HEK293 (cell line): ENCODE measurements around the gene DLGAP4.

Source experiments
- CTCF ChIA-PET: fragments of 350-600 bp; formaldehyde crosslinking; extraction: SDS; loops from one replicate; lab custom pipeline; 2021; ENCODE audit warnings: antibody characterized with exemption; lab: Yijun Ruan, JAX
- POLR2A ChIA-PET: fragments of 300-600 bp; formaldehyde crosslinking; extraction: SDS; loops from one replicate; lab custom pipeline; 2020; ENCODE audit warnings: antibody characterized with exemption, inconsistent platforms; lab: Yijun Ruan, JAX
- H3K27ac ChIP-seq: fragments of 200-500 bp; sonication (Bioruptor generic); 2 replicates; pipeline ENCODE4 v1.5.1; 2014; ENCODE audit warnings: low read depth, low read length, control low read depth, inconsistent platforms; ENCODE audit errors: extremely low read depth
- H3K36me3 ChIP-seq, 2 experiments: fragments of 200-500 bp in 1 of 2; sonication (Bioruptor generic) in 1 of 2; 1 replicate in 1 of 2; 2 replicates in 1 of 2; pipeline ENCODE4 v1.5.1; 2014 to 2017; ENCODE audit warnings: inconsistent platforms in 2 of 2, low read length in 2 of 2; ENCODE audit not compliant: control insufficient read depth in 2 of 2, insufficient read depth in 1 of 2
- H3K4me1 ChIP-seq: fragments of 200-500 bp; sonication (Bioruptor generic); 2 replicates; pipeline ENCODE4 v1.5.1; 2014; ENCODE audit warnings: mild to moderate bottlenecking, low read length, inconsistent platforms; ENCODE audit not compliant: control insufficient read depth, insufficient read depth
- H3K4me3 ChIP-seq: 2 replicates; pipeline ENCODE4 v1.5.1; 2011; ENCODE audit warnings: low read depth, mild to moderate bottlenecking, control low read depth, low read length, moderate library complexity
- H3K9me3 ChIP-seq: fragments of 200-500 bp; sonication (Bioruptor generic); 2 replicates; pipeline ENCODE4 v1.5.1; 2014; ENCODE audit warnings: low read depth, low read length, inconsistent platforms; ENCODE audit not compliant: control insufficient read depth, insufficient read depth
- BCL11B ChIP-seq: fragments of 450-650 bp; formaldehyde crosslinking; IDR thresholded peaks from 2 replicates; pipeline ENCODE4 v1.5.1; 2016; ENCODE audit warnings: low read depth, missing biosample characterization, missing genetic modification characterization
- EGR2 ChIP-seq: fragments of 450-650 bp; formaldehyde crosslinking; IDR thresholded peaks from 2 replicates; pipeline ENCODE4 v1.5.1; 2016; ENCODE audit warnings: low read depth, missing biosample characterization, missing genetic modification characterization
- FEZF1 ChIP-seq: fragments of 450-650 bp; formaldehyde crosslinking; IDR thresholded peaks from 2 replicates; pipeline ENCODE4 v1.5.1; 2016; ENCODE audit warnings: missing biosample characterization, missing genetic modification characterization
- KLF8 ChIP-seq: fragments of 450-650 bp; formaldehyde crosslinking; IDR thresholded peaks from 2 replicates; pipeline ENCODE4 v1.5.1; 2016; ENCODE audit warnings: missing biosample characterization, missing genetic modification characterization
- ZBTB1 ChIP-seq: fragments of 450-650 bp; formaldehyde crosslinking; IDR thresholded peaks from 2 replicates; pipeline ENCODE4 v1.5.1; 2016; ENCODE audit warnings: missing biosample characterization, missing genetic modification characterization
- ZFHX2 ChIP-seq: fragments of 450-650 bp; formaldehyde crosslinking; conservative IDR thresholded peaks from 2 replicates; pipeline ENCODE4 v1.5.1; 2016; ENCODE audit warnings: missing biosample characterization, missing genetic modification characterization
- ZIC2 ChIP-seq: fragments of 450-650 bp; formaldehyde crosslinking; IDR thresholded peaks from 2 replicates; pipeline ENCODE4 v1.5.1; 2016; ENCODE audit warnings: missing biosample characterization, missing genetic modification characterization
- ZNF112 ChIP-seq: fragments of 450-650 bp; formaldehyde crosslinking; IDR thresholded peaks from 2 replicates; pipeline ENCODE4 v1.5.0; 2017; ENCODE audit warnings: missing biosample characterization, missing genetic modification characterization
- ZNF133 ChIP-seq: fragments of 450-650 bp; formaldehyde crosslinking; IDR thresholded peaks from 2 replicates; pipeline ENCODE4 v1.5.1; 2016; ENCODE audit warnings: missing biosample characterization, missing genetic modification characterization
- ZNF146 ChIP-seq: fragments of 450-650 bp; formaldehyde crosslinking; IDR thresholded peaks from 2 replicates; pipeline ENCODE4 v1.5.1; 2016; ENCODE audit warnings: missing biosample characterization, missing genetic modification characterization
- ZNF2 ChIP-seq: fragments of 450-650 bp; formaldehyde crosslinking; IDR thresholded peaks from 2 replicates; pipeline ENCODE4 v1.5.1; 2016; ENCODE audit warnings: missing biosample characterization, missing genetic modification characterization
- ZNF211 ChIP-seq: fragments of 450-650 bp; formaldehyde crosslinking; IDR thresholded peaks from 2 replicates; pipeline ENCODE4 v1.5.1; 2016; ENCODE audit warnings: low read depth, missing biosample characterization, missing genetic modification characterization
- ZNF324 ChIP-seq: fragments of 450-650 bp; formaldehyde crosslinking; IDR thresholded peaks from 2 replicates; pipeline ENCODE4 v1.5.1; 2016; ENCODE audit warnings: missing biosample characterization, missing genetic modification characterization
- ZNF350 ChIP-seq: fragments of 450-650 bp; formaldehyde crosslinking; IDR thresholded peaks from 2 replicates; pipeline ENCODE4 v1.5.0; 2017; ENCODE audit warnings: missing biosample characterization, mild to moderate bottlenecking, missing genetic modification characterization
- ZNF473 ChIP-seq: fragments of 450-650 bp; formaldehyde crosslinking; IDR thresholded peaks from 2 replicates; pipeline ENCODE4 v1.5.1; 2017; ENCODE audit warnings: missing biosample characterization, missing genetic modification characterization
- ZNF501 ChIP-seq: fragments of 450-650 bp; formaldehyde crosslinking; IDR thresholded peaks from 2 replicates; pipeline ENCODE4 v1.5.1; 2016; ENCODE audit warnings: missing biosample characterization, missing genetic modification characterization
- ZNF596 ChIP-seq: fragments of 450-650 bp; IDR thresholded peaks from 2 replicates; pipeline ENCODE4 v1.5.0; 2018; ENCODE audit warnings: missing biosample characterization, mild to moderate bottlenecking, missing genetic modification characterization, moderate library complexity
- ZNF677 ChIP-seq: fragments of 450-650 bp; IDR thresholded peaks from 2 replicates; pipeline ENCODE4 v1.5.0; 2018; ENCODE audit warnings: missing biosample characterization, mild to moderate bottlenecking, missing genetic modification characterization, moderate library complexity
- TF ChIP-seq, protein P1 (sequence below): fragments of 450-650 bp; IDR thresholded peaks from 2 replicates; pipeline ENCODE4 v1.5.1; 2018; ENCODE audit warnings: missing biosample characterization, mild to moderate bottlenecking, missing genetic modification characterization
- TF ChIP-seq, protein P2 (sequence below): fragments of 450-650 bp; formaldehyde crosslinking; IDR thresholded peaks from 2 replicates; pipeline ENCODE4 v1.5.1; 2016; ENCODE audit warnings: missing biosample characterization, missing genetic modification characterization
- TF ChIP-seq, protein P3 (sequence below): fragments of 450-650 bp; formaldehyde crosslinking; IDR thresholded peaks from 2 replicates; pipeline ENCODE4 v1.5.1; 2016; ENCODE audit warnings: missing biosample characterization, missing genetic modification characterization
- TF ChIP-seq, protein P4 (sequence below): fragments of 450-650 bp; formaldehyde crosslinking; IDR thresholded peaks from 2 replicates; pipeline ENCODE4 v1.5.1; 2016; ENCODE audit warnings: missing biosample characterization, missing genetic modification characterization
- TF ChIP-seq, protein P5 (sequence below): fragments of 450-650 bp; formaldehyde crosslinking; IDR thresholded peaks from 2 replicates; pipeline ENCODE4 v1.5.1; 2017; ENCODE audit warnings: missing biosample characterization, missing genetic modification characterization
- TF ChIP-seq, protein P6 (sequence below): fragments of 450-650 bp; formaldehyde crosslinking; IDR thresholded peaks from 2 replicates; pipeline ENCODE4 v1.5.1; 2016; ENCODE audit warnings: missing biosample characterization, missing genetic modification characterization

DLGAP4 gene

DNA sequence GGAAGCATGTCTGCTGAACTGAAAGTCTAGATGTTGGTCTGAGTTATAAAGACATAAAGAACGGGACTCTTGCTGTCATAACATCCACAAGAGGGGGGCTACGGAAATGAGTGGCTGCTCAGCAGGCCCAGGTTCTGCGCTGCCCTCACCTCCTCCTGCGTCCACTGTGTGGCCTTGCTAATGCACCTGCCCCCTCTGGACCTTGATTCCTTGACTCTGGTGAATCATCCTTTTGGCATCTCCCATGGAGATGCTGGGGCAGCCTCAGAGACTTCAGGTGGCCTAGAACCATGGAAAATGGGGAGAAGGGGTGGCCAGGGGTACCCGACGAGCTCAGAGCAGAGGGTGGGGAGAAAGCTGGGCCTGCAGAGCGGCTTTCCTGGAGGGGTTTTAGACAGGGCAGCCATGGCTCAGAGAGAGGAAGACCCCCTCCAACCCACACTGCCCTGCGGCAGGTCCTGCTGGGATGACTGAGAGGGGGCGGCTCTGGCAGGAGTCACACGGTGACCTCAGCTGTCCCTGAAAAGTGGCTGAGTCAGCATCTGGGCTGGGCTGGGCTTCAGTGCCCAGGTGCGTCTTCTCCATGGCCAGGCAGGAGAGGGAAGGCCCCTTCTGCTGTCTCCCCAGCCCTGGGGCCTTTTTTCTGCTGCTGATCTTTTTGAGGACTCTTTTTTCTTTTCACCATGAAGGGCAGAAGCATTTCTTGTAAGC lies 46.9 kb downstream of the DLGAP4 start:
- CTCF ChIA-PET: interaction anchor here (0.6 to 0.7 kb wide), 3 partner anchors 37 to 205 kb away, joined by 3 to 4 read pairs (median 3); no protein-coding TSS in a partner anchor
- TF ChIP-seq KLF8: no peak
- peak; percentile 24; the same call in 1 of the 2 replicates for TF ChIP-seq ZFHX2 (tag by site-specific recombination)
- no peak for TF ChIP-seq ZNF2 (tag by site-specific recombination)
- peak; percentile 44; the same call in 1 of the 2 replicates for TF ChIP-seq ZIC2
- no peak for TF ChIP-seq ZNF133 (tag by site-specific recombination)
- TF ChIP-seq, protein P1, sequence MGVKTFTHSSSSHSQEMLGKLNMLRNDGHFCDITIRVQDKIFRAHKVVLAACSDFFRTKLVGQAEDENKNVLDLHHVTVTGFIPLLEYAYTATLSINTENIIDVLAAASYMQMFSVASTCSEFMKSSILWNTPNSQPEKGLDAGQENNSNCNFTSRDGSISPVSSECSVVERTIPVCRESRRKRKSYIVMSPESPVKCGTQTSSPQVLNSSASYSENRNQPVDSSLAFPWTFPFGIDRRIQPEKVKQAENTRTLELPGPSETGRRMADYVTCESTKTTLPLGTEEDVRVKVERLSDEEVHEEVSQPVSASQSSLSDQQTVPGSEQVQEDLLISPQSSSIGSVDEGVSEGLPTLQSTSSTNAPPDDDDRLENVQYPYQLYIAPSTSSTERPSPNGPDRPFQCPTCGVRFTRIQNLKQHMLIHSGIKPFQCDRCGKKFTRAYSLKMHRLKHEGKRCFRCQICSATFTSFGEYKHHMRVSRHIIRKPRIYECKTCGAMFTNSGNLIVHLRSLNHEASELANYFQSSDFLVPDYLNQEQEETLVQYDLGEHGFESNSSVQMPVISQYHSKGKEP (tag by site-specific recombination): no peak
- no peak for TF ChIP-seq ZNF211
- TF ChIP-seq ZNF501: no peak
- 0 out of 2 replicates have a peak, but pooled peaks have one; percentile 19 for TF ChIP-seq EGR2 (tag by site-specific recombination)
- TF ChIP-seq ZNF112 (tag by site-specific recombination): no peak
- H3K36me3 ChIP-seq: no peaks in the 10 kb centered on the region
- H3K9me3 ChIP-seq: no peaks in the 10 kb centered on the region
- no peak overlapping the region for H3K27ac ChIP-seq
- H3K4me3 ChIP-seq: no peak overlapping the region
- POLR2A ChIA-PET: no interaction called here
- H3K4me1 ChIP-seq: no peaks in the 10 kb centered on the region

DNA sequence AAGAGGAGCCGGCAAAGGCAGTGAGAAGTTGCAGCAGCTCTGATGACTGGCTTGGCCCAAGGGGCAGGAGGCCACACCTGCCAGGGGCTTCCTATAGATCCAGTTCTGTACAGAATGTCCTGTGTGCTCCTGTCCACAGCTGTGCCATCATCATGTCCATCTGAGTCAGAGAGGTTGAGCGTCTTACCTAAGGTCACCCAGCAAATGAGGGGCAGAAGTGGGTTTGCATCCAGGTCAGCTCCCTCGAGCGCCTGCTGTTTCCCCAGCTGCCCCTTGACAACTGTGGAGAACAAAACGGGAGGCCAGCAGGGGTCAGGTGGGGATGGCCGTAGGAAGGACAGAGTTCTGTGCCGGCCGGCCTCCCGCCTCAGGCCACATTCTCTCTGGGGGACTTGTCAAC lies 47.6 kb downstream of the DLGAP4 start:
- POLR2A ChIA-PET: no interaction called here

More for the DNA sequence above, 47.6 kb downstream of the DLGAP4 start:
- no peak overlapping the region for H3K27ac ChIP-seq
- H3K4me3 ChIP-seq: no peak overlapping the region
- H3K4me1 ChIP-seq: no peaks in the 10 kb centered on the region
- no peaks in the 10 kb centered on the region for H3K36me3 ChIP-seq
- CTCF ChIA-PET: interaction anchor here (0.7 kb wide), 1 partner anchor 37 kb away, joined by 3 read pairs; no protein-coding TSS in a partner anchor
- TF ChIP-seq, protein P2, sequence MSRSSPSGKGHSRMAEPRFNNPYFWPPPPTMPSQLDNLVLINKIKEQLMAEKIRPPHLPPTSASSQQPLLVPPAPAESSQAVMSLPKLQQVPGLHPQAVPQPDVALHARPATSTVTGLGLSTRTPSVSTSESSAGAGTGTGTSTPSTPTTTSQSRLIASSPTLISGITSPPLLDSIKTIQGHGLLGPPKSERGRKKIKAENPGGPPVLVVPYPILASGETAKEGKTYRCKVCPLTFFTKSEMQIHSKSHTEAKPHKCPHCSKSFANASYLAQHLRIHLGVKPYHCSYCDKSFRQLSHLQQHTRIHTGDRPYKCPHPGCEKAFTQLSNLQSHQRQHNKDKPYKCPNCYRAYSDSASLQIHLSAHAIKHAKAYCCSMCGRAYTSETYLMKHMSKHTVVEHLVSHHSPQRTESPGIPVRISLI (tag by site-specific recombination): no peak
- TF ChIP-seq ZNF146 (tag by site-specific recombination): no peak
- TF ChIP-seq ZBTB1 (tag by site-specific recombination): no peak
- no peak for TF ChIP-seq FEZF1 (tag by site-specific recombination)
- TF ChIP-seq, protein P3, sequence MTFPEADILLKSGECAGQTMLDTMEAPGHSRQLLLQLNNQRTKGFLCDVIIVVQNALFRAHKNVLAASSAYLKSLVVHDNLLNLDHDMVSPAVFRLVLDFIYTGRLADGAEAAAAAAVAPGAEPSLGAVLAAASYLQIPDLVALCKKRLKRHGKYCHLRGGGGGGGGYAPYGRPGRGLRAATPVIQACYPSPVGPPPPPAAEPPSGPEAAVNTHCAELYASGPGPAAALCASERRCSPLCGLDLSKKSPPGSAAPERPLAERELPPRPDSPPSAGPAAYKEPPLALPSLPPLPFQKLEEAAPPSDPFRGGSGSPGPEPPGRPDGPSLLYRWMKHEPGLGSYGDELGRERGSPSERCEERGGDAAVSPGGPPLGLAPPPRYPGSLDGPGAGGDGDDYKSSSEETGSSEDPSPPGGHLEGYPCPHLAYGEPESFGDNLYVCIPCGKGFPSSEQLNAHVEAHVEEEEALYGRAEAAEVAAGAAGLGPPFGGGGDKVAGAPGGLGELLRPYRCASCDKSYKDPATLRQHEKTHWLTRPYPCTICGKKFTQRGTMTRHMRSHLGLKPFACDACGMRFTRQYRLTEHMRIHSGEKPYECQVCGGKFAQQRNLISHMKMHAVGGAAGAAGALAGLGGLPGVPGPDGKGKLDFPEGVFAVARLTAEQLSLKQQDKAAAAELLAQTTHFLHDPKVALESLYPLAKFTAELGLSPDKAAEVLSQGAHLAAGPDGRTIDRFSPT (tag by site-specific recombination): no peak
- TF ChIP-seq, protein P4, sequence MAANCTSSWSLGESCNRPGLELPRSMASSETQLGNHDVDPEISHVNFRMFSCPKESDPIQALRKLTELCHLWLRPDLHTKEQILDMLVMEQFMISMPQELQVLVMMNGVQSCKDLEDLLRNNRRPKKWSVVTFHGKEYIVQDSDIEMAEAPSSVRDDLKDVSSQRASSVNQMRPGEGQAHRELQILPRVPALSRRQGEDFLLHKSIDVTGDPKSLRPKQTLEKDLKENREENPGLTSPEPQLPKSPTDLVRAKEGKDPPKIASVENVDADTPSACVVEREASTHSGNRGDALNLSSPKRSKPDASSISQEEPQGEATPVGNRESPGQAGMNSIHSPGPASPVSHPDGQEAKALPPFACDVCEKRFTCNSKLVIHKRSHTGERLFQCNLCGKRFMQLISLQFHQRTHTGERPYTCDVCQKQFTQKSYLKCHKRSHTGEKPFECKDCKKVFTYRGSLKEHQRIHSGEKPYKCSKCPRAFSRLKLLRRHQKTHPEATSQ (tag by site-specific recombination): no peak
- no peak for TF ChIP-seq ZNF596 (tag by site-specific recombination)
- TF ChIP-seq ZNF211: no peak
- no peak for TF ChIP-seq ZNF473 (tag by site-specific recombination)
- TF ChIP-seq, protein P5, sequence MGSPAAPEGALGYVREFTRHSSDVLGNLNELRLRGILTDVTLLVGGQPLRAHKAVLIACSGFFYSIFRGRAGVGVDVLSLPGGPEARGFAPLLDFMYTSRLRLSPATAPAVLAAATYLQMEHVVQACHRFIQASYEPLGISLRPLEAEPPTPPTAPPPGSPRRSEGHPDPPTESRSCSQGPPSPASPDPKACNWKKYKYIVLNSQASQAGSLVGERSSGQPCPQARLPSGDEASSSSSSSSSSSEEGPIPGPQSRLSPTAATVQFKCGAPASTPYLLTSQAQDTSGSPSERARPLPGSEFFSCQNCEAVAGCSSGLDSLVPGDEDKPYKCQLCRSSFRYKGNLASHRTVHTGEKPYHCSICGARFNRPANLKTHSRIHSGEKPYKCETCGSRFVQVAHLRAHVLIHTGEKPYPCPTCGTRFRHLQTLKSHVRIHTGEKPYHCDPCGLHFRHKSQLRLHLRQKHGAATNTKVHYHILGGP: no peak
- TF ChIP-seq ZNF677 (tag by site-specific recombination): no peak
- no peak for TF ChIP-seq EGR2 (tag by site-specific recombination)
- no peak for TF ChIP-seq ZNF2 (tag by site-specific recombination)
- no peak for TF ChIP-seq ZNF324 (tag by site-specific recombination)
- TF ChIP-seq ZNF350 (tag by site-specific recombination): no peak
- TF ChIP-seq, protein P6, sequence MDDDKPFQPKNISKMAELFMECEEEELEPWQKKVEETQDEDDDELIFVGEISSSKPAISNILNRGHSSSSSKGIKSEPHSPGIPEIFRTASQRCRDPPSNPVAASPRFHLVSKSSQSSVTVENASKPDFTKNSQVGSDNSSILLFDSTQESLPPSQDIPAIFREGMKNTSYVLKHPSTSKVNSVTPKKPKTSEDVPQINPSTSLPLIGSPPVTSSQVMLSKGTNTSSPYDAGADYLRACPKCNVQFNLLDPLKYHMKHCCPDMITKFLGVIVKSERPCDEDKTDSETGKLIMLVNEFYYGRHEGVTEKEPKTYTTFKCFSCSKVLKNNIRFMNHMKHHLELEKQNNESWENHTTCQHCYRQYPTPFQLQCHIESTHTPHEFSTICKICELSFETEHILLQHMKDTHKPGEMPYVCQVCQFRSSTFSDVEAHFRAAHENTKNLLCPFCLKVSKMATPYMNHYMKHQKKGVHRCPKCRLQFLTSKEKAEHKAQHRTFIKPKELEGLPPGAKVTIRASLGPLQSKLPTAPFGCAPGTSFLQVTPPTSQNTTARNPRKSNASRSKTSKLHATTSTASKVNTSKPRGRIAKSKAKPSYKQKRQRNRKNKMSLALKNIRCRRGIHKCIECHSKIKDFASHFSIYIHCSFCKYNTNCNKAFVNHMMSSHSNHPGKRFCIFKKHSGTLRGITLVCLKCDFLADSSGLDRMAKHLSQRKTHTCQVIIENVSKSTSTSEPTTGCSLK (tag by site-specific recombination): no peak
- TF ChIP-seq BCL11B (tag by site-specific recombination): no peak
- TF ChIP-seq, all 188 proteins: peak for 0
- no peaks in the 10 kb centered on the region for H3K9me3 ChIP-seq
